ENCODE results near the gene WWOX.

- TF ChIP-seq CTCF (IDR thresholded peaks at IDR 0.05 in 8 of 11, conservative IDR thresholded peaks at IDR 0.05 in 3 of 11), result no peak
- no peak for TF ChIP-seq POLR2AphosphoS5 (IDR thresholded peaks at IDR 0.05)
- no peak for TF ChIP-seq POLR2A (IDR thresholded peaks at IDR 0.05)
Observed at GRCh38 chr16:79097166-79097565, 997.7 kb downstream of the WWOX start.
